ENCODE measurements around the gene SH3BGRL2.
"Not testable (repeated sequence)": the region's sequence is repeated elsewhere in the genome, so short reads cannot be mapped to it uniquely, and the experiment has no call there.

Gene SH3BGRL2

GRCh38 chr6:79612918-79613317, 18.2 kb upstream of the SH3BGRL2 start:
- no peak overlapping the region for H3K4me3 ChIP-seq (replicated peaks; ENCODE audit: low read depth, low read length)
- no peak for TF ChIP-seq CTCF (IDR thresholded peaks at IDR 0.05; ENCODE audit: low read length, missing control alignments)
- no peak for DNase-seq (ENCODE audit: low read depth)

- DNase-seq (ENCODE audit: low read depth) = no peak
- no peak overlapping the region for H3K4me3 ChIP-seq (replicated peaks; ENCODE audit: low read depth, low read length)
- no peak for TF ChIP-seq CTCF (IDR thresholded peaks at IDR 0.05; ENCODE audit: low read length, missing control alignments)
Measured at GRCh38 chr6:79613912-79614311, 17.2 kb upstream of the SH3BGRL2 start.

GRCh38 chr6:79614326-79615305, 16.5 kb upstream of the SH3BGRL2 start:
- no peak for TF ChIP-seq CTCF (IDR thresholded peaks at IDR 0.05; ENCODE audit: low read length, missing control alignments)
- DNase-seq (ENCODE audit: low read depth) = no peak
- H3K4me3 ChIP-seq (replicated peaks; ENCODE audit: low read depth, low read length) = no peak overlapping the region

- TF ChIP-seq CTCF (IDR thresholded peaks at IDR 0.05; ENCODE audit: low read length, missing control alignments) = no peak
- H3K4me3 ChIP-seq (replicated peaks; ENCODE audit: low read depth, low read length) = no peak overlapping the region
- no peak for DNase-seq (ENCODE audit: low read depth)
Measured at GRCh38 chr6:79617518-79617941, 13.6 kb upstream of the SH3BGRL2 start.

- DNase-seq (ENCODE audit: low read depth) = not testable (repeated sequence)
Measured at GRCh38 chr6:79618425-79618824, 12.7 kb upstream of the SH3BGRL2 start.

GRCh38 chr6:79621579-79621978, 9.6 kb upstream of the SH3BGRL2 start:
- TF ChIP-seq CTCF (IDR thresholded peaks at IDR 0.05; ENCODE audit: low read length, missing control alignments) = no peak
- no peak for DNase-seq (ENCODE audit: low read depth)
- H3K4me3 ChIP-seq (replicated peaks; ENCODE audit: low read depth, low read length) = no peak overlapping the region

More at GRCh38 chr6:79618425-79618824, 12.7 kb upstream of the SH3BGRL2 start:
- H3K4me3 ChIP-seq (replicated peaks; ENCODE audit: low read depth, low read length) = not testable (repeated sequence)

- no peak for TF ChIP-seq CTCF (IDR thresholded peaks at IDR 0.05; ENCODE audit: low read length, missing control alignments)
- H3K4me3 ChIP-seq (replicated peaks; ENCODE audit: low read depth, low read length) = no peak overlapping the region
- DNase-seq (ENCODE audit: low read depth) = no peak
Measured at GRCh38 chr6:79622364-79622763, 8.8 kb upstream of the SH3BGRL2 start.
